ENCODE data around the gene ITPKB. TPM values are rescaled to one million over a fixed set of nuclear protein-coding genes. Genes with fewer than 3 reads are reported as not detected.
A peak's percentile ranks its signal among the peaks of the same experiment; 100 is the strongest.

ITPKB gene
- total RNA-seq, 1 experiment from 2014 or later = 17.7 TPM

DNA sequence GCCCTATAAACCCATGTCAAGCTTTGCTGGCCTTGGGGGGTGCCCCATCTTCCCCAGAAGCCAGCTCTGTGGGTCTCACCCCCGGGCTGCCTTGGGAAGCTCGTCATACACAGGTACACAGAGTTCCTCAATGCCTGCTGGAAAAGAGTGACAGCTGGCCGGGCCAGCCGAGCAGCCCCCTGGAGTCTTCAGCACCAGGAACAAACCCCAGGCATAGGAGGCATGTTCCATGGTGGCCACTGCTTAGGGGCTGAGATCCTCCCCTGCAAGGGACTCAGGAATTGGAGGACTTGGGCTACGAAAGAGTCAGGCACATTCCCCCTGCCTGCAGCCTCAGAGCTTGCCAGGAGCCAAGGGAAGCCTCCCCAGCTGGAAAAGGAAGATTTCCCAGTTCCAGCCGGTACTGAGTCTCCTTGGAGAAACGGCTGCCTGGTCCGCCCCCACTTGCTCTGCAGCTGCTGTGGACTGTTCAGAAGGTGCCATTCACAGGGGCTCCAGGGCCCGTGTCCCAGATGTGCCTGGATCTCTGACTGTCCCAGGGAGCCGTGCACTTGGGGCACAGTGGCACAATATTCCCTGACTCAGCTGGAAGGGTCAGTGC is 101.0 kb downstream of the ITPKB start:
- Histone ChIP-seq H3K4me3 (ENCODE audit: low read length) (no peak overlapping the region), H3F3A (ENCODE audit: low read length, unreplicated experiment) (no peaks in the 10 kb centered on the region), H2AFZ (ENCODE audit: low read length) (no peak overlapping the region), H3K4me2 (ENCODE audit: low read length) (no peak overlapping the region), H3K4me1 (ENCODE audit: insufficient read depth, low read length) (peaks cover 28% of the 10 kb centered on the region), H4K20me1 (ENCODE audit: low read length) (no peaks in the 10 kb centered on the region), H3K9me2 (replicated peaks; ENCODE audit: low read length) (no peaks in the 10 kb centered on the region), H3K27ac (ENCODE audit: low read length) (no peak overlapping the region), H3K9ac (ENCODE audit: low read length) (no peak overlapping the region), H3K79me2 (ENCODE audit: low read length) (no peaks in the 10 kb centered on the region), H3K36me3 (ENCODE audit: low read depth, low read length) (no peaks in the 10 kb centered on the region), H3K9me3 (ENCODE audit: low read length) (no peaks in the 10 kb centered on the region), H3K27me3 (ENCODE audit: low read length) (no peaks in the 10 kb centered on the region)
- DNase-seq (no peak), ATAC-seq (no peak)
- intact Hi-C loops (cut with micrococcal nuclease) = no loop called here
- no peak for TF ChIP-seq EZH2phosphoT487 (IDR thresholded peaks at IDR 0.05; ENCODE audit: borderline replicate concordance, low read length)
- TF ChIP-seq EZH2 (IDR thresholded peaks at IDR 0.05; ENCODE audit: low read length, unreplicated experiment) = no peak
- TF ChIP-seq, protein P1, sequence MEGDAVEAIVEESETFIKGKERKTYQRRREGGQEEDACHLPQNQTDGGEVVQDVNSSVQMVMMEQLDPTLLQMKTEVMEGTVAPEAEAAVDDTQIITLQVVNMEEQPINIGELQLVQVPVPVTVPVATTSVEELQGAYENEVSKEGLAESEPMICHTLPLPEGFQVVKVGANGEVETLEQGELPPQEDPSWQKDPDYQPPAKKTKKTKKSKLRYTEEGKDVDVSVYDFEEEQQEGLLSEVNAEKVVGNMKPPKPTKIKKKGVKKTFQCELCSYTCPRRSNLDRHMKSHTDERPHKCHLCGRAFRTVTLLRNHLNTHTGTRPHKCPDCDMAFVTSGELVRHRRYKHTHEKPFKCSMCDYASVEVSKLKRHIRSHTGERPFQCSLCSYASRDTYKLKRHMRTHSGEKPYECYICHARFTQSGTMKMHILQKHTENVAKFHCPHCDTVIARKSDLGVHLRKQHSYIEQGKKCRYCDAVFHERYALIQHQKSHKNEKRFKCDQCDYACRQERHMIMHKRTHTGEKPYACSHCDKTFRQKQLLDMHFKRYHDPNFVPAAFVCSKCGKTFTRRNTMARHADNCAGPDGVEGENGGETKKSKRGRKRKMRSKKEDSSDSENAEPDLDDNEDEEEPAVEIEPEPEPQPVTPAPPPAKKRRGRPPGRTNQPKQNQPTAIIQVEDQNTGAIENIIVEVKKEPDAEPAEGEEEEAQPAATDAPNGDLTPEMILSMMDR (conservative IDR thresholded peaks at IDR 0.05; ENCODE audit: low read depth, low read length) = no peak
- ChIA-PET POLR2A (ENCODE audit: unreplicated experiment) (no interaction called here), CTCF (interaction anchor here (0.6 kb wide), 1 partner anchor 191 kb away, joined by 3 read pairs; no protein-coding TSS in a partner anchor)
- BruUV-seq (replicated peaks) = no TSS peak

DNA sequence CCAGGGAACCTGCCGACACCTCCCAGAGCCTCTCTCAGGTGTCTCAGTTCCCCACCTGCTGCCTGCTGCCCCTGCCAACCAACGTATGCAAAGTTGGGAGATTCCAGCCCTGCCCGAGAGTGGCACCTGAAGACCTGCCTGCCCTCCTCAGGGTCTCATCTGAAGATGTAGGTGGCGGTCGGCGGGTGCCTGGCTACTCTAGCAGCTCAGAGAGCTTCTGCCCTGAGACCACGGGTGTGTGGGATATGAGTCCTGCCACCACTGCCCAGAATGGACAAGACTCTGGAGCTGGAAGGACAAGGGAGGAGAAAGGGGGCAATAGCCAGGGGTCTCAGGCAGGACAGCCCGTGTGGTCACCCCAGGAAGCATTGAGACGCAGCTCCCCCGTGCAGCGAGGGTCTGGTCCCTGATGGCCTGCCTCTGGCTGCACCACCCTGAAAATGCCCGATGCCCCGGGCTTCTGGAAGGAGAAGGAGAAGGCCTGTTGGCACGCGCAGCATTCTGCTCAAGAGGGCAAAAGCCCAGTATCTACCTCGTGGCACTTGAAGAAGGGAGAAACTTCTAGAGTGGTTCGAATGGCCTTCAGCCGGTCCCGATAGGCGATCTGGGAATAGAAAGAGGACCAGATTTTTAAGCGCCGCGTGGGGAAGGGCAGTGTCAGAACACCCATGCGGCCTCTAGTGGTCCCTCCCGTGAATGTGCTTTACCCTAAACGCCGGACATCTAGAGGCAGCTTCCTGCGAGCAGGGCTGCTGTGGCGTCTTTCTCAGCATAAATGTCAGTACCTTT is 101.7 kb downstream of the ITPKB start:
- no TSS peak for BruUV-seq (replicated peaks)
- H3K9ac ChIP-seq (ENCODE audit: low read length) = no peak overlapping the region
- H3K36me3 ChIP-seq (ENCODE audit: low read depth, low read length) = no peaks in the 10 kb centered on the region
- ATAC-seq (no peak), DNase-seq (no peak)
- intact Hi-C loops (cut with micrococcal nuclease) = no loop called here
- H2AFZ ChIP-seq (ENCODE audit: low read length) = no peak overlapping the region
- no peaks in the 10 kb centered on the region for H3K79me2 ChIP-seq (ENCODE audit: low read length)
- TF ChIP-seq, protein P1 (conservative IDR thresholded peaks at IDR 0.05; ENCODE audit: low read depth, low read length) = 0 out of 2 replicates have a peak, but pooled peaks have one; percentile 28
- TF ChIP-seq EZH2phosphoT487 (IDR thresholded peaks at IDR 0.05; ENCODE audit: borderline replicate concordance, low read length) (no peak), EZH2 (IDR thresholded peaks at IDR 0.05; ENCODE audit: low read length, unreplicated experiment) (no peak)
- H4K20me1 ChIP-seq (ENCODE audit: low read length) = no peaks in the 10 kb centered on the region
- POLR2A ChIA-PET (ENCODE audit: unreplicated experiment) = no interaction called here
- no peak overlapping the region for H3K4me3 ChIP-seq (ENCODE audit: low read length)
- H3K27ac ChIP-seq (ENCODE audit: low read length) = no peak overlapping the region
- H3K9me2 ChIP-seq (replicated peaks; ENCODE audit: low read length) = no peaks in the 10 kb centered on the region
- CTCF ChIA-PET = interaction anchor here (0.6 kb wide), 1 partner anchor 192 kb away, joined by 3 read pairs; no protein-coding TSS in a partner anchor
- no peaks in the 10 kb centered on the region for H3K27me3 ChIP-seq (ENCODE audit: low read length)
- H3F3A ChIP-seq (ENCODE audit: low read length, unreplicated experiment) = no peaks in the 10 kb centered on the region
- no peak overlapping the region for H3K4me2 ChIP-seq (ENCODE audit: low read length)
- no peaks in the 10 kb centered on the region for H3K9me3 ChIP-seq (ENCODE audit: low read length)
- H3K4me1 ChIP-seq (ENCODE audit: insufficient read depth, low read length) = peaks cover 21% of the 10 kb centered on the region

DNA sequence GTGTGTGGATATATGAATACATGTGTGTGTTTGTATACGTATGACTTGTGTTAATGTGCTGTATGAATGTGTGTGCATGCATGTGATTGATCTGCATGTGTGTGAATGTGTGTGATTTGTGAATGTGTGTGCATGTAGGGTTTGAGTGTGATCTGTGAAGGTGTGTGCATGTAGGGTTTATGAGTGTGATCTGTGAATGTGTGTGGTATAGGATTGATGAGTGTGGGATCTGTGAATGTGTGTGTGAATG is 102.3 kb downstream of the ITPKB start:
- ATAC-seq (no peak), DNase-seq (no peak)
- no peak overlapping the region for H3K4me3 ChIP-seq (ENCODE audit: low read length)
- no peaks in the 10 kb centered on the region for H4K20me1 ChIP-seq (ENCODE audit: low read length)
- TF ChIP-seq, protein P1 (conservative IDR thresholded peaks at IDR 0.05; ENCODE audit: low read depth, low read length) = no peak
- TF ChIP-seq EZH2 (IDR thresholded peaks at IDR 0.05; ENCODE audit: low read length, unreplicated experiment) (no peak), EZH2phosphoT487 (IDR thresholded peaks at IDR 0.05; ENCODE audit: borderline replicate concordance, low read length) (no peak)
- H3K79me2 ChIP-seq (ENCODE audit: low read length) = no peaks in the 10 kb centered on the region
- no peak overlapping the region for H2AFZ ChIP-seq (ENCODE audit: low read length)
- H3K27me3 ChIP-seq (ENCODE audit: low read length) = no peaks in the 10 kb centered on the region
- intact Hi-C loops (cut with micrococcal nuclease) = no loop called here
- no peaks in the 10 kb centered on the region for H3K9me2 ChIP-seq (replicated peaks; ENCODE audit: low read length)
- H3K36me3 ChIP-seq (ENCODE audit: low read depth, low read length) = no peaks in the 10 kb centered on the region
- no peak overlapping the region for H3K9ac ChIP-seq (ENCODE audit: low read length)
- H3F3A ChIP-seq (ENCODE audit: low read length, unreplicated experiment) = no peaks in the 10 kb centered on the region
- ChIA-PET CTCF (no interaction called here), POLR2A (ENCODE audit: unreplicated experiment) (no interaction called here)
- H3K27ac ChIP-seq (ENCODE audit: low read length) = no peak overlapping the region
- no TSS peak for BruUV-seq (replicated peaks)
- no peaks in the 10 kb centered on the region for H3K9me3 ChIP-seq (ENCODE audit: low read length)
- peaks cover 21% of the 10 kb centered on the region for H3K4me1 ChIP-seq (ENCODE audit: insufficient read depth, low read length)
- H3K4me2 ChIP-seq (ENCODE audit: low read length) = no peak overlapping the region

Data from PC-3 (cell line).